GM19025 (cell line): ENCODE data around the gene CD274.
"Not testable (repeated sequence)": the region's sequence is repeated elsewhere in the genome, so short reads cannot be mapped to it uniquely, and the experiment has no call there.

ENCODE experiments used
- ATAC-seq: cut with Tn5 transposase; IDR thresholded peaks from one replicate; pipeline ENCODE4 v1.9.1; 2021; ENCODE audit warnings: mild to moderate bottlenecking, low read depth, moderate library complexity; ENCODE audit not compliant: unreplicated experiment

CD274 gene

DNA sequence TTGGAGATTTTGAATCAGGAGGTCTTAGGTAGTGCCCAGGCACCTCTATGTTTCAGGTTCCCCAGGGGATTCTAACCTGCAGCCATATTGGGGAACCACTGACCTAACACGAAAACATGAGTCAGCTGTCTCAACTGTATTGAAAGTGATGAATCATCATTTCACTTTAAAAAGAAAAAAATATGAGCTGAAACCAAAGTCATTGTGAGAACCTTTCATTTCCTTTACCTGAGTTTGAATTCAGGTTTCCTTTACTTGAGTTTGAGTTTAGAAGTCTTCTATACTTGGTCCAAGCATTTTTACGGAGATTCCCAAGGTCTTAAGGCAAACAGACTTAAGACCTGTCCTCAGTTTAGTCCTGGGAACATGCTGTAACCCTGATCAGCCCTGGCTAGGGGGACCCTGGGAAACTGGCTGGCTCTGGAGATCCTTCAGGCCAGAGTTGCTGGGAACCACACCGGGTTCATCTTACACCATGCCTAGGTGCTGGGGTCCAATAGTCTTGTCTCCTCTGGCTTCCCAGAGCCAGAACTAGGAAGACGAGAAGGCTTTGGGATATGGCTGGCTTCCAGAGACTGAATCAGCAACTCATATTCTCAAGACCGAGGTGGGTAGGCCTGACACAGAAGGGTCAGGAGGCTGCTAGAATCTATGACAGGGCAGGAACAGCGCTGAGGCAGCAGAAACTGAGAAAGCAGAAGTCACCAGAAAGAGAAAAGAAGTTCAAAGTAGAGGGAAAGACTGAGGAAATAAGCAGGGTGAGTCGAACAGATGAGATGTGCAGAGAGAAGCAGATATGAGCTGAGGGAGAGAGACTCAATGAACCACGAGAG, 43.6 kb downstream of the CD274 start:
- peak; percentile 84 for ATAC-seq

DNA sequence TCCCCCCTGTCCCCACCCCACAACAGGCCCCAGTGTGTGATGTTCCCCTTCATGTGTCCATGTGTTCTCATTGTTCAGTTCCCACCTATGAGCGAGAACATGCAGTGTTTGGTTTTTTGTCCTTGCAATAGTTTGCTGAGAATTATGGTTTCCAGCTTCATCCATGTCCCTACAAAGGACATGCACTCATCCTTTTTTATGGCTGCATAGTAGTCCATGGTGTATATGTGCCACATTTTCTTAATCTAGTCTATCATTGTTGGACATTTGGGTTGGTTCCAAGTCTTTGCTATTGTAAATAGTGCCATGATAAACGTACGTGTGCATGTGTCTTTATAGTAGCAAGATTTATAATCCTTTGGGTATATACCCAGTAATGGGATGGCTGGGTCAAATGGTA, 44.4 kb downstream of the CD274 start:
- not testable (repeated sequence) for ATAC-seq

DNA sequence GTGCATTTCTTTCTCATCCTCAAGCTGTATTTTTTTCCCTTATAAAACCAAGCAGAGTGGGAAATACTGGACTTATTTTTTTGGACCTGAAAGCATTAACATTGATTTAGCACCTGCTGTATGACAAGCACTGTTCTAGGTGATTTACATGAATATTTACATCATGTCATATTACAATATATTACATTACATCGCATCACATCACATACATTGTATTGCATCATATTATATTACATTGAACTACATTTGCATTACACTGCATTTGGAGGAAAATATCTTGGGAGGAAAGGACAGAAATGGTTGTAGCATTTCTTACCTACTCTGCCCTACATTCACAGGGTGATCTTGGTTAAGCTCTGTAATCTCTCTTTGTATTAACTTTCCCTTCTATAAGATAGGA, 48.8 kb downstream of the CD274 start:
- no peak for ATAC-seq

DNA sequence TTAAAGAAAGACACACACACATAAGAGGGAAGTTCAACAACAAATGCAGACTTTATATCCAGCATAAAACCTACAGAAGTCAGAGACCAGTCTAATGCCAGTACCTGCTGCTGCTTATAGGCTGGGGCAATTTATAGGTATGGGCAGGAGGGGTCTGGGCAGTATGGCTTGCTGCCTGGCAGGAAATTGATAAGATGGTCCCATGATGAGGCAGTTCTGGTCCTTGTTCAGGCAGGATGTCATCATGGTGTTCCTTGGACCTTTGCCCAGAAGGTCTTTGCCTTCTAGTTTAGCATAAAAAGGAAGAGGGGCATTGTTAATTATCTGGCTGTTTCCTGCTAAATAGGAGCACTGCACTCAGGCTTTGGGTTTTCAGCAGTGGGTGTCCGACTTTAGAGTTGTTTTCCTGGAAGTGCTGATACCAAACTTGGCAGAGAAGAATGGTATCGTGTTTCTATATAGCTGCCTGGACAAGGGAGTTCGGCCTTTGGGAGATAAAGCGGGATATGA, 49.6 kb downstream of the CD274 start:
- no peak for ATAC-seq

DNA sequence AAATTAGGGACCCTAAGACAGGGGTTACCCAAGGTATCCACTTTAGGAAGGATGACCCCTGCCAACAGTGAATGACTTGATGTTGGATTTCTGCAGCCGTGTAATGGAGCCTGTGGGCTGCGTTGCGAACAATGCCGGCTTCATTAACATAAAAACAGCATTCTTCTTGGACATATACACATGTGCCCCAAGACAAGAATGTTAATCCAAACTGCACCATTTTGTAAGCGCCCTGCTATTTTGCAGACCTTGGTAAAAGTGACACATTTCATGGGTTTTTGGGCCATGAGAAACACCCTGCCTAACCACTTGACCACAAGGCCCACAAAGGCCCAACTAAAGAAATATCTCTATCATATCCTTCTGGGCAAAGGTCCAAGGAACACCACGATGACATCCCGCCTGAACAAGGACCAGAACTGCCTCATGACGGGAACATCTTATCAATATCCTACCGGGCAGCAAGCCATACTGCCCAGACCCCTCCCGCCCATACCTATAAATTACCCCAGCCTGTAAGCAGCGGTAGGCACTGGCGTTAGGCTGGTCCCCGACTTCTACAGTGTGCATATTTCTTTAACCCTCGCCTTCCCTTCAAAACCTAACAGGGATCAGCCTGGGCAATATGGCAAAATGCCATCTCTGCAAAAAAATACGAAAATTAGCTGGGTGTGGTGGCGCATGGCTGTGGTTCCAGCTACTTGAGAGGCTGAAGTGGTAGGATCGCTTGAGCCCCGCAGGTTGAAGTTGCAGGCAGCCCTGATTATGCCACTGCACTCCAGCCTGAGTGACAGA, 50.3 kb downstream of the CD274 start:
- no peak for ATAC-seq

DNA sequence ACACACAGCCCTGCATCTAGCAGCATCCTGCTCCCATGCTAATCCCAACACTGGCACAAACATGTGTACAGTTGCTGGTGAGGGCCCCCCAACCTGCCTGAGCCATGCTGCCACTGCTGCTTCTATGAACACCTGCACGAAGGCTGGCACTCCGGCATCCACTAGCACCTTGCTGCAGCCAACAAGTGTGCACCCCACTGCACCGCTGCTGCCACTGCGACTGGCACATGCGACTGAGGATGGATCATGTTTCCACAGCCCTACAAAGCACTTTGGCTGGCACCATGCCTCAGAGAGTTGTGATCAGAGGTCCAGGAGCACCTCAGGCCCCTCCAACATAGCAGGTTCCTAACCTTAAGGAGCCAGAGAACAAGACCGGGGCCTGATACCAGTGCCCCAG, 52.2 kb downstream of the CD274 start:
- ATAC-seq: no peak

DNA sequence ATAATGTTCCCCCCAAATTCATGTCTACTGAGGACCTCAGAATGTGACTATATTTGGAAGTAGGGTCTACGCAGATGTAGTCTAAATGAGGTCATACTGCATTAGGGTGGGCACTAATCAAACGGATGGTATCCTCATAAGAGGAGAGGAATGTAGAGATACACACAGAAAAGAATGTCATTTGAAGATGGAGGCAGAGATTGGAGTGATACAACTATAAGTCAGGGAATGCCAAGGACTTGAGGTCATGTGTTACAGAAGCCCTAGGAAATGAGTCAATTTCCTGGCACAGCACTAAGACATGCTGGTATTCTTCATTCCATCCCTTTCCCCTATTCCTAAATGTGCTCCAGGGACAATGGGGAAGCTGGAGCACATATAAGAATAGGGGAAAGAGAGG, 59.2 kb downstream of the CD274 start:
- no peak for ATAC-seq

DNA sequence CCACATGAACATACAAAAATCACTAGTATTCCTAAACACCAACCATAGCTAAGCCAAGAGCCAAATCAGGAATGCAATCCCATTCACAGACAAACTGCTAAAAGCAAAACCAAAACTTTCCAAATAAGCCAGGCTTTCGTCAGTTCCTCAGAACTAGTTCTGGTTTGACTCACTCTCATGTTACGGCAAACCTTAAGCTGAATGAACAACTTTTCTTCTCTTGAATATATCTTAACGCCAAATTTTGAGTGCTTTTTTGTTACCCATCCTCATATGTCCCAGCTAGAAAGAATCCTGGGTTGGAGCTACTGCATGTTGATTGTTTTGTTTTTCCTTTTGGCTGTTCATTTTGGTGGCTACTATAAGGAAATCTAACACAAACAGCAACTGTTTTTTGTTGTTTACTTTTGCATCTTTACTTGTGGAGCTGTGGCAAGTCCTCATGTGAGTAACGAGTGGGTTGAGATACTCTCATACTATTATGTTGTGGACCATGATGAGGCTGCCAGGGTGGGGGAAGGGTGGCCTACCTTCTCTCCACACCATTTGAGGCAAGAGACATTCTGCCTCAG, 60.1 kb downstream of the CD274 start, which contains the start of gene PDCD1LG2:
Gene PDCD1LG2, plus strand, starts transcription at position 172 of the 572 bp plus-strand sequence. CDS start 12,016 bp downstream, outside the sequence.
- peak; percentile 58 for ATAC-seq

DNA sequence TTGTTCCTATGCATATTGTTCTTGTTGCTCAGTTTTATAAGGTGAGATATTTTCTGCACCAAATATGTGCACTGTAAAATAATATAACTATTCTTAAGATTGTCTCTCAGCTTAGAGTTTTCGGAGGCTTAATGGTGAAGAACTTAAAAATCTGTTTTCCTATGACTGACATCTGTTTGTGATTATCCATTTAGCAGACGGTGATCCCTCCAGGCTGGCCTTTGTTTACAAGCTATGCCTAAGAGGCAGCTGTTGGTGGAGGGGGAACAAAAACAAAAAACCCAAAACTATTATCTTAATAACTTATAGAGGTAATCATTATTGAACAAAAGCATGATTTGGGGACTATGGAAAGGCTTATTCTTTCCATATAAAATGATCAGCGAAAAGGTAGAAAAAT, 60.6 kb downstream of the CD274 start:
- ATAC-seq: no peak

DNA sequence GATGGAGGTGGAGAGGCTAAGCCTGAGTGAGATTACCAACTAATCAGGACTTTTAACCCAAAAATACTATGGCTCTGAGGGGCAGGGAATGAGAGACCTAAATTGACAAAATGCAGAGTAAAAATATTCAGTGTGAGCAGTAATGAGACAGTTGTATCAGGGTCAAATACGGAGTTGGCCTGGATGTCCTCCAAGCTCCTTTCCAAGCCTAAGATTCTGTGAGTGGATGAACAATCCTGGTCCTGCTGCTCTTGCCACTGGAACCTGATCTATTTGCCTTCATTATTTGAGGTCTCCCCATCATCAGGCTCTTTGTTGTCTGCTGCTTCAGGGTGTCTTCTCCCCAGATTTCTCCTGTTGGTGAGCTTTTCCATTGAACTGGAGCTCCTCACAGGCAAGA, 61.1 kb downstream of the CD274 start:
- ATAC-seq: no peak

DNA sequence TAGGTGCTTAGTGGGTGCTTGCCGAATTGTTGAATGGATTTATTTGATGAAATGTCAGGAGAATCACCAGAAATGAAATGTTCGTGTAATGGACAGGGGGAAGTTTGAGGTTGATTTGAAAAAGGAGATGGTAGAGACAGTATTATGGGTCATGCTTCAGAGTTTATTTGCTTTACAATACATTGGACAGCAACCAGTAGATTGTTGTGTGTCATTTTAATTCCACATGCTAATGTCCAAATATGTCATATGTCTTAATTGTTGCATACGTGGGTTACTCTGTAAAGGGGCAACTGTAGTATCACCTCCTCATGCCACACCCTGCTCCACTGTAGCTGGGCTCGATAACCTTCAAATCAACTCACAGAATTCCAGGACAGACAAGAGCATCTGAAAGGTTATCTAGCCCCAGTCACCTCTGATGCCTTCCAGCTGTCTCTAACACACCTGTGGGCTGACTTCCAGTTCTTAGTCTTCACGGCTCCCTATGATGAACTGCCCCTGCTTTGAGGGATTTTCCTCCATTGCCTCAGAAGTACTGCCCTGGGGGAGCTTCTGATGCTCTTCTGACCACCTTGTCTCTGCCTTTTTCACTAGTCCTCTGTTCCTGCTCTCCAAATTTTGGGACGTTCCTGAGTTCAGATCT, 61.7 kb downstream of the CD274 start:
- no peak for ATAC-seq

DNA sequence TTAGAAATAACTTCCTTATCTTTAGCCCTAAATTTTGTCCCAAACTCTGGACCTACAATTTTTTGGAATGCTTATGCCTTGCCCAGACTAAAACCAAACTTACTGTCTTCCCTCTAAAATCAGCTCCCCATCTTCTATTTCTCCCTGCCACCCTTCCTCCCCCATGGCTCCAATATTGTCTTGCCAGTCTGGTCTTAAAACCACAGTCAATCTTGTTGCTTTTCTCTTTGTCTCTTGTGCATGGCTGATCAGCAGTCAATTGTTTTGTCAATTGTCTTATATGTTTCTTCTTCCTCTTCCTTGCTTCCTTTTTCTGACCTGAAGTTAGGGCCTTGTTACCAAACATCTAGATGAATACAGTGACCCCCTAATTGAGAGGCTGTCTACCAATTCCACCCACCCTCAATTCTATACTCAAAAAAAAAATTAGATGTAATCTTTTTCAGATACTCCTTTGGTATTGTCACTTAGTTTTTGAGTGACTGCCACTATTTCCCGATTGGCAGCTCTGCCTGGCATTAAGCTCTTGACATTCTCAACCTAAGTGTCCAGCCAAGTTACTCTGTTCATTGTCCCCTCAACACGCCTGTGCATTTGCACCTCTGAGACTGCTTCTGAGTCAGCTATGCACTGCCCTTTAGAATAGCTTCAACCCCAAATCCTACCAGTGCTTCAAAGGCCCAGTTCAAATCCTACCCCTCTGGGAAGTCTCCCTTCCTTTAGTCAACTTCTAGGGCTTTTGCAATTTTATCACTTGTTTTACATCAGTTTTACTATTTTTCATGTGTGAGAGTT, 62.5 kb downstream of the CD274 start:
- no peak for ATAC-seq

DNA sequence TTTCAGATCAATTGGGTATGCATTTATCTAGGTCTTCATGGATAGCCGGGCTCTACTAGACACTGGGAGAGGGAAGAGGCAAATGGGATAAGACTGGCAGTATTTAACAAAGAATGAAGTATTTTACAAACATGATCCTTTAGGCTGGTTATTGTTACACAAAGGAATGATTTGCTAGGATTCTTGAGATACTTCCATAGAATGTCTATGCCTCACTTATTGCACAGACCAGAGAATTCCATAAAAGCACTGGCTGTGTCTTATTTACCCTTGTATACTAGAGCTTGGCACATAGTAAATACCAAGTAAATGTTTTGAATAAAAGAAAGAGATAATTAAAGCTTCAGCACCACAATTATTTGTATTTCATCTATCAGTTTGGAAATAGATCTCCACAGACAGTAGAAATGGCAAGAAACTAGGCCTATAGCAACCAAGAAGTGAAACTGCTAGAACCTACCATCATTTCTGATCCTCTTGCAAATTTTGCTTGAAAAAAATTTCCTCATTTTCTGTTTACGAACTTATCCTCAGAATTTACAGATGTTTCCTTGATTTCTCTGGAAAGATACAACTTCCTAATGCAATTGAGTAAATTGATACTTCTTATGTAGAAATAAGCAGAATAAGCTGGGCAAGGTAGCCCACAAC, 63.7 kb downstream of the CD274 start:
- ATAC-seq: no peak

DNA sequence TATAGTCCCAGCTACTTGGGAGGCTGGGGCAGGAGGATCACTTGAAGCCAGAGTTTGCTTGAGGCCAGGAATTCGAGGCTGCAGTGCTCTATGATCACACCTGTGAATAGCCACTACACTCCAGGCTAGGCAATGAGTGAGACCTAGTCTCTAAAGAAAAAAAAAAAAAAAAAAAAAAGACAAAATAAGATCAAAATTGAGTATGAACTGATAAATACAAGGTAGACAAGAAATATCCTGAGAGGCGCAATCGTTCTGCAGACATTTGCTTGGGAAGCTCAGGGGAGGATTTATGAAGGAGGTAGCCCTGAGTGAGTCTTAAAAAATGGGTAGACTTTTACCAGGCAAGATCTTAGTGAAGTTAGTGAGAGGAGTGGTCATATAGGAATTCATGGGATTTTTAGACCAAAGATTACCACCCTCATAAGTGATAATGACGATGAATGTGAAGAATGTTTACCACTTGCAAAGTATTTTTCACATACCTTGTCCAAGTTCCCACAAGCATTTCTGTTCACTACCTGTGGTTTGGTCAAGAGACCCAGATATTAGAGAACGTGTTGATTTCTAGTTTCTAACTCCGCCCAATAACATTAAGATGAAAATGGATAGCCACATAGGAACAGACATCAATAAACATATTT, 64.4 kb downstream of the CD274 start:
- ATAC-seq: no peak

DNA sequence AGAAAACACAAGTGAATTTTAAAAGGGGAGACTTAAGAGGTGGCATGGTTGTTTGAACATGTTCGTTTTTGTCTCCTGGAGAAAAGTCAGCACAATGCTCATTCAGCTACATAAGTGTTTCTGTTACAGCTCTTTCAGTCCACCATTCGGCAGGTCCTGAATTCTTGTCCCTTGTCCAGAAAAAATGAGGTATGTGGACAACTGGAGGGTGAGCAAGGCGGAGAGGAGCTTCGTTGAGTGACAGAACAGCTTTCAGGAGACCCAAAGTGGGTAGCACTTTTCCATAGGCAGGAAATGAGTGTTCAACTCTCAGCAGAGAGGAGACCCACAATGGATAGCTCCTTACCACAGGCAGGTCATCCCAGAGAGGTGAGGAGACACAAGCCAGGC, 64.9 kb downstream of the CD274 start:
- no peak for ATAC-seq

DNA sequence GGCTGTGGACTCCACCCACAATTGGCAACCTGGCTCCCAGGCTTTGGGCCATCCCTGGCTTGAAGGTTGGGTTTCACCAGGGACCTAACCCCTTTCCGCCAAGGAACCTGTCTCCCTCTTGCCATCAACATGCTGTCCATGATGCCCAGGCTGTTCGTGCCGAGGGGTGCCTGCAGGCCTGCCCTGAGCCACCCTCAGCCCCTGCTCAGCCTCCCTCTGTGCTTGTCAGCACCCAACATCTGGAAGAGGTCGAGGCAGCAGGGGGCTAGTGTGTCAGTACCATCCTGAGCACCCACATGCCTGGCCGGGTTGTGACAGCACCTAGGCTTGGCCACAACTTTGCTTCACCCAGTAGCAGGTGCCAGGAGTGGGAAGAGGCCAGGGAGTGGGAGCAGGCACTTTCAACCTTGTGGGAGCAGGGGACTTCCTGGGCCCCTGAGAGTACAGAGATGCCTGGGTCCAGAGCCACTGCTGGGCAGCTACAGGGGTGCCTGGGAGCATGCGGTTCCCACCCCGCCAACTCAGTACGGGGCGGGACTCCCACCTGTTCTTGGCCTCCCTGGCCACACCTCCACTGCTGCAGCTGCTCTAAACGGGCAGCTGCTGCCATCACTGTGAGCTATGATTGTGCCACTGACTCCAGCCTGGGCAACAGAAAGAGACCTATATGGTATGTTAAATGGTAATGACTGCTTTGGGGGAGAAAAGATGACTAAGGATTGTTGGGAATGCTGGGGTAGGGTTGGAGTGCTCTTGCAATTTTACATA, 66.3 kb downstream of the CD274 start:
- ATAC-seq: no peak

DNA sequence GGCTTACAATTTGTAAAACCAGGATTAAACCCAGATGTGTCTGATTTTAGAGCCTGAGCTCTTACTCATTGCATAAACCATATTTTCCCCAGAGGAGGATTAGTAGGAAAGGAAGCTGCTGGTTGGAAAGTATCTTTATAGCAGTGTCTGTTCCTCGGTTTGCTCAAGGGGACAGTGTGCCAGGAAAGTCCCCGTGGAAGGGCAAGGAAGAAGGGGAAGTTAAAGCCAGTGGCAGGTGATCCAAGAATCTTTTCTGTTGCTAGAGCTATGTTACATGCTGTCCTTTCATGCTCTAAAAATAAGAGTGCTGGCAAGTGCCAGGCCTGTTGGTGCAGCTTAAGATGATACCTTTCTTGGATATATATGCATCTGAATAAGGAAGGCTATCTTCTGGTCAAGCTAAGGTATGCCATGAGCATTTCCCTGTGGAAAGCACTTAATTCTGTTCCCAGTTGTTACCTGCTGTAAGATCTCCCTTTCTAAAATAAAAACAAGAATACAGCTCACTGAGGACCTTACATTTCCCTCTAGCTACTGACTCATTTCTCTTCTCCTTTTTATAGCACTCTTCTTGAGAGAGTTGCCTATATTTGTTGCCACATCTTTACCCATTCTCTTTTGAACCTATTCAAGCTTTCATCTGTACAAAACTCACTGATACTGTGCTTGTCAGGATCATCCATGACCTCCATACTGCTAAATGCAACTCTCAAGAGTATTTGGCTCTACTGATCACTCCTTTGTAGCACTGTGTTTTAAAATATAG, 68.0 kb downstream of the CD274 start:
- peak; percentile 49 for ATAC-seq
